Activated T-cell treated with anti-CD3 and anti-CD28 coated beads for 24 hours (primary cell): ENCODE data around the gene DSCAML1.
"Not testable (repeated sequence)": the region's sequence is repeated elsewhere in the genome, so short reads cannot be mapped to it uniquely, and the experiment has no call there.

Experiments used
- DNase-seq: peaks from one replicate; pipeline ENCODE4 v3.0.0-alpha.2; 2020; ENCODE audit warnings: low read depth

Gene DSCAML1

GRCh38 chr11:117464778-117465177 lies 332.2 kb downstream of the DSCAML1 start:
- no peak for DNase-seq

GRCh38 chr11:117462864-117463247 lies 334.2 kb downstream of the DSCAML1 start:
- DNase-seq = no peak

DNA sequence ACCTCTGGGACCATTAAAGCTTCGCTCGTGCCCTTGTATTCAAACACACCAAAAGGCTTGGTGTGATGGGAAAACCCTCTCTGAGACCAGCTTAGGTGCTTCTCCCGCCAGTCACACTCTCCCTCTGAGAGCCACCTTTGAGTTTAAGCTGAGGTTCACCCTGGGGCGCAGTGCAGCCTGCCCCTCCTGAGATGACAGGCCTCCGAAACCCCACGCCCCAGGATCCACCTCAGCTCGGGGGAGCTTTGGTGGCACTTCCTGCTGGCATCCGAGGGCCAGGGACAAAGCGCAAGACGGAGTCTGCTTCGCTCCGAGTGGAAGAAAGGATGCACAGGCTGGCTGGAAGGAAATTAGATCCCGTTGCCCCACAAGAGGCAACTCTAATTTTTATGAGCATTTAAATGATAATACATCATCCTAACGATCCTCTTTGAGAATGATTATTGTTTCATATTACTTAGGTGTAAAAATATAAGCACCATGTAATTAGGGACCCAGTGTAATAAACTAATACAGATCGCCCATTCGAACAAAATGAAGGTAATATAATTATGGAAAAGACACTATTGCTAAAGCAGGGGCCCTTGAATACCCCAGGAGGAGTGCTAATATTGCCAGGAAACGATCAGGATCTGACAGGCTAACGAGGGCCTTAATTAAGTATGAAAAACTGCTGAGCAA lies 334.7 kb downstream of the DSCAML1 start:
- no peak for DNase-seq

DNA sequence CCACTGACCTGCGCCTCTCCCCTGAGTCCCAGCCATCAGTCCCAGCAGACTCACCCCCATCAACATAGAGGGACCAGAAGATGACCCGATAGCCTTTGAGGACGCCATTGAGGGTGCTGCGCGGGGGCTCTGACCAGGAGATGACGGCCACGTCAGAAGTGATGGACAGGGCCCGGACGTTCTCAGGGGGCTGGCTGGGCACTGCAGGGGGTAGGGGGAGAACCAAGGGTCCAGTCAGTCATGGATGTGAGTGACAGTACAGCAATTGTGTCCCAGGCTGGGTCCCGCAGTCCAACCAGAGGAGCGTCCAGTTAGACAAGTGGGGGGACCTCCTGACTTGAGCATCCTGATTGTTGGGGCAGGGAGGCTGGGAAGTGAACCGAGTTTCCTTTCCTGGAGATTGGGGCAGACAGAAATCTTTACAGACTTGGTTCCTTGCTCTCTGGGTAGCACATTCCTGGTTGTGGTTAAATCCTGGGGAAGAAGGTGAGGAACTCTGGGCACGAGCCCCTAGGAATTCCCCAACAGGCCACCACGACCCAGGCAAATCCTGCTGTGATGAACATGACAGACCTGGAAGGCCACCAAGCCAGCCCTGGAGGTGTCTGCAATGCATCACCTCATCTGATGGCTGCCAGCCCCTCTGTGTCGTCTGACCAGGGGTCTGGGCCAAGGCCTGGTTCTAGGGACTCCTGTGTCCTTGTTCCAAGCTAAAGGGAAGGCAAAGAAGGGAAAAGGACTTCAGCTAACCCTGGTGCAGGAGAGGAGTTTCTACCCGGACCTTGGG lies 335.4 kb downstream of the DSCAML1 start:
- DNase-seq = no peak

GRCh38 chr11:117459979-117460300 lies 337.1 kb downstream of the DSCAML1 start:
- DNase-seq = no peak

DNA sequence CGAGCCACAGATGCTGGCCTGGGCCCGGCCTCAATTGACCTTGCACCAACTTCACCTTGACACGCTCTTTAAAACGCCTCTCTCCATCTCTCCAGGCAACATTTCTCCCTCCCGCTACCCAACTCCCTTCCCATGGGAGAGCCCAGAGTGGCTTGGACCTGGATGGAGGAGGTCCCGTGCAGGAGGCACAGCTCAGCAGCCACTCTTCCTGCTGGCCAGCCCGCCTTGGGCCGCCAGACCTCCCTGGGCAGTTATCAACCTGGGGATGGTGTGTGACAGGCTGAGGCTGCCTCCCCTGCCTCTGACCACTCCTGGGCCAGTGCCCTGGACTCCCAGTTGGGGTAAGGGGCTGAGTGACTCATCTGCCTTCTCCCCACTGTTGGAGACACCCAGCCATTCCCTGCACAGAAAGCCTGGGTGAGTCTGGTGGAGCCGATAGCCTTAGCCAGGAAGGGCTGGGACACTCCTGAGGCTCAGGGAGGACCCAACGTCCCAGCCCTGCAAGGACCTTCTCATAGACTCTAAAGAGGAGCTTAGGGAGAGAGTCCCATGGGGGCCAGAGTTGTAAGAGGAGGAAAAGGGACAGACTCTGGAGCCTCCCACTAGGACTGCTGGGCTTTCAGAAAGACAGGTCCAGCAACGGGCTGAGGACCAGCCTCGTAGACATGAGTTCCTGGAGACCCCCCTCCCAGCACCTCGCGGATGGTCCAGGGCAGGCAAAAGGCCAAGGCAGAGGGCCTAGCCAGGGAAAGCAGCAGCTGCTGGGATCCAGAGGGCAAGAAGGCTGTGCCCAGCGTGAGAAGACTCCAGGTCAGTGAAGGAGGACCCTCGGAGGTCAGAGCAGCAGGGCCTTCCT lies 337.7 kb downstream of the DSCAML1 start:
- no peak for DNase-seq

DNA sequence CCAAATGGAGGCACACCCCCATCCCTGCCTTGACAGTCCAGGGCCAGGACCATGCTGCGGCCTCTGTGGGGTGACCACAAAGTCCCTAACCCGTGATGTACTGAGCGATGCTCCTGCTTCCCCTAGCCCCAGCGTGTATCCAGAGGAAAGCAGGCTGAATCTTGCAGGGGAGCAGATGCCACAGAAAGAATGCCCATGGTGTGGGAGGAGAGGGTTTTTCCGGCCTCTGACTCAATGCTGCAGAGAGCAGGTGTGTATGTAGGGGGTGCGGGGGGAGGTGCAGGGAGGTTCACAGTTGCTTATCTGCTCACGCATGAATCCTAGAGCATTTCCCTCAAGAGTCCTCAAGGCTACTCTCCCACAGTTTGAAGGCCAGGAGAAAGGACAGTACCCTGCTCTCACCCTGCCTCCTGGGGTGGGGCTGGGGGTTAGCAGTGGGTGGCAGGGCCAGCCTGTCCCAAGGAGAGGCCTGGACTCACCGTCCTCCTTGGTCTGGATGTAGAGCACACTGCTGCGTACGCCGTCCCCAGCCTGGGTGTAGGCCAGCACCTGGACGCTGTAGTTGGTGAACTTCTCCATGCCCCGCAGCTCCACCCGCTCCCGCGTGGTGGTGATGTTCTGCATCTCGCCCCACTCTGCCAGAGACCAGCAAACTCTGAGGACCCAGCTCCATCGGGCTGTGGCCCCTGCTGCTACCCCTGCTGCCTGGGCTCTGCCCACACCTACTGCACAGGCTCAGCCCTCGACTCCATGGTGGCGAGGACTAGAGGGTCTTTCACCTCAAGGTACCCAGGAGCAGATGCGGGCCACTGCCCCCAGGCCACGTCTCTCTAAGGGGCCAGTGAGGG lies 338.5 kb downstream of the DSCAML1 start:
- DNase-seq = peak; percentile 11

DNA sequence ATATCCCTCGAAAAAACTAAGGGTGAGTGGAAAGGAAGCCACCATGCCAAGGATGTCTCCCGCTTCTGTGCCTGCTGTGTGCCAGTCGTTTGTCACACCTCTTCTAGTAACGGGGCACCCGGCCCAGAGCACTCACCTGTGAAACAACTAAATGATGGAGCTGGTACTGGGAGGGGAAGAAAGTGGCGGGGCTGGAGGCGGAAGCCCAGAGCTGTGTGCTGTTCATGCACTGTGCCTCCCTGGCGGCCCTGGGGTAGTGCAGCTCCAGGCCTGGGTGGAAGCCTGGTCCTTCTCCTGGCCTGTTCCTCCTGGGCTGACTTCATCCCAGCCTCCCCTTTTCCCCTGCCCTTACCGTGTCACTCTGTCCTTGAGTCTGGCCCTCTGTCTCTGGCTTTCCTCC lies 339.2 kb downstream of the DSCAML1 start:
- no peak for DNase-seq

DNA sequence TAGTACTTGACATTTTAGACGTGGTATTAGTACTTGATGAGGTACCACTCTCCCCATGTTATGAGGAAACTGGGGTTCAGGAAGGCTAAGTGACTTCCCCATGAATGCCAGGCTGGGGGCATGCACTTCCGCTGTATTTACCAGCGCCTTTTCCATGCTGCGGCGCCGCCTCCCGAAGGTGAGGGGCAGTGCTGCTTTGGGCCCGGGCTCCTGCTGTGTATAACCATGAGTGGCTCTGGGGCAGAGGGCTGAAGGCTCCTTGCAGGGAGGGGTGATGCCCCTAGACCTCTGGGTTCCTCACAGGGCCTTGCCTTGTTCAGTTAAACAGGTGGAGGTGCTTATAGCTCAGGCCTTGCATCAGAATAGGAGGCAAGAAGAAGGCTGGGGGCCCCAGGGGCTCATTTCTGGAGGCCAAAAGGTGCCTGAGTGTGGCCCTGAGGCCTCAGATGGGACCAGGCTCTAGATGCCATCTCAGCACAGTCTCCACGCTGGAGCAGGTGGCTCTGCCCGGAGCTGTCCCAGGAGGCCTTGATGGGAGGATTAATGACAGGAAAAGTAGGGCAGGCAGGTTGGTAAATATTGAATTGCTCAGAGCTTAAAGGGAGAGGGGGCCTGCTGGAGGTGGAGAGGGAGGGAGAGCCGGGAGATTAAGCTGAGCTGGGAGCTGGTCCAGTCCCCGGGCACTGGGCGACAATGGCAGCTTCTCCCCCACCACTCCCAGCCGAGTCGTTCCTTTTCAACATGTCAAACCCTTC lies 339.8 kb downstream of the DSCAML1 start:
- DNase-seq = no peak

DNA sequence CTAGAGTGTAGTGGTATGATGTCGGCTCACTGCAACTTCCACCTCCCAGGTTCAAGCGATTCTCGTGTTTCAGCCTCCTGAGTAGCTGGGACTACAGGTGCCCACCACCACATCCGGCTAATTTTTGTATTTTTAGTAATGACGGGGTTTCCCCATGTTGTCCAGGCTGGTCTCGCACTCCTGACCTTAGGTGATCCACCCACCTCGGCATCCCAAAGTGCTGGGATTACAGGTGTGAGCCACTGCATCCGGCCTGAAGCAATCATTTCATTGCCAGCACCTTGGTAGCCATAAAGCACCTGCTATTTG lies 340.3 kb downstream of the DSCAML1 start:
- DNase-seq = not testable (repeated sequence)

DNA sequence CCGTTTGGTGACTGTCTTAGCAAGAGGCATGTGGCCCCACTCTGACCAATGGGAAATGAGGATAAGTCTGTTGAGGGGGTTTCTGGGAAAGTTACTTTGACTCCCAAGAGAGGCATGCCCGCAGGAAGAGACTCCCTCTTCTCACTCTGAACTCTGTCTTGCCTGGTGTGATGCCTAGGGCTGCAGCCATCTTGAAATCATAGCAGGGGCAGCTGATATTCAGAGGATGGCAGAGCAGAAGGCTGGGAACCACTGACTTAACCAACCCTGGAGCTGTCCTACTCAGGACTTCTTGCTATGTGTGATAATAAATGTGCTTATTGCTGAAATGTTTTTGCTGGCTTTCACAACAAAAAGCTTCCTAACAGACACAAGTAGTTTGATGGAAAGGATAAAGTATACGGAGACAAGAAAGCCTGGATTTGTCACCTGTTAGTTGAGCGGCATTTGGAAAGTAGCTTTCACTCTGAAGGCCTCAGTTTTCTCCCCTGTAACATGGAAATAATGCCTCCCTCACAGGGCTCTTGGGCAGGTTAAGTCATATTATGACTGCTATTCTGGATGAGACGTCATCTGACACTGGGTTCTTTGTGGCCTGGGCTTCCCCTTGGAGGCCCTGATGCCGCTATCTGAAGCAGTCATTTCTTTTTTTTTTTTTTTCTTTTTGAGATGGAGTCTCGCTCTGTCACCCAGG lies 340.8 kb downstream of the DSCAML1 start:
- peak; percentile 6 for DNase-seq

DNA sequence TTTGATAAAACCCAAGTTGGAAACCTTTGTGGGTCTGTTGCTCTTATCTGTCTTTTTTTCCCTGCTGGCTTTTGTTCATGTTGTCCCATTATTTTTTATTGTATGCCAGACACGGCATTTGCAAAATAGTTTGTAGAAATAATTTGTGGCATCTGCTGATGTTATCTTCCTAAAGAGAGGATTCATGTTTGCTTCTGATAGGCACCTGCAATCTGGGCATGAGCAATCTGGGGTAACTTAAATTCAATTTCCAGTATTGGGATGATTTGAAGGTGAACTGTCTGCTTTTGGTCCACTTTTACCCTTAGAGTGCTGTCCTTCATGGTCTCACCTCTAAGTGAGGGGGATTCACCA lies 342.5 kb downstream of the DSCAML1 start:
- DNase-seq = no peak

GRCh38 chr11:117453886-117454563 lies 343.0 kb downstream of the DSCAML1 start:
- DNase-seq = no peak

GRCh38 chr11:117449111-117449693 lies 347.8 kb downstream of the DSCAML1 start:
- DNase-seq = no peak

DNA sequence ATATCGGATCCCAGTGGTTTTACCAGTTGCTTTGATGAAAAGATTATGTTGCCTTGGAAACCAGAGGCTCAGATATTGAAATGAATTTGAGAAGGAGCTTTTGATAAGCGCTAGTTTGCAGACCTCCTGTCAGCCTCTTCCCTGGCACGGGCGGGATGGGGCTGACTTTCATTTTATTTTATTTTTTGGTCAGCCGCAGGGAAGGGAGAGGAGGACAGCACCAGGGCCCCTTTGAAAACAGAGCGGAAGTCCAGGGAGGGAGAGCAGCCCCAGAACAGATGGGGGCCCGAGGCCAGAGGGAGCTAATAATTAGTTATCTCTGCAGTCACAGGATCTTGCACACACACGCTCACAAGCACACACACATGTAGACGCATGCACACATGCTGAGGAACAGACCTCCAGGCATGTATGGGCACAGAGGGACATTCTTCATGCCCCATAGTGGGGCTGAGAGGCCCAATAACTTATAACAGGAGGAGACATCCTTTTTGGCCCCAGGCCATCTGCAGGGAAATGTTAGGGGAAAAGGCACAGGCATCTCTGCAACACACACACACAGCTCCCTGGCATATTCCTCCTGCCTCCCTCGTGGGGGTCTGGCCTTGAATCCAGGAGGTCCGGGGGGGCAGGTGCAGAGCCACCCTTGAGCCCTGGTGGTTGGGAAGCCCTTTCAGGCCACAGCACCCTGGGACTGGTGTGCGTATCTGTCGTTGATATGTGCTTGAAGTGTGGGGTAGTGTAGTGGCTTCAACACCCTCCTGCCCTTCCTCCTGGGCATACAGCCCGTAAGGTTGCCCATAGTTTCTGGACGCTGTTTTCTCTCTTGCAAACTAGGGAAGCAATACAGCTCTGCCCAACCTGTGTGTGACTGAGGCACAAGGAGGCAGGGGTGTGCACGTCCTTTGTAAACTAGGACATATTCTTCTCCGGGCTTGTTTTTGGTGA lies 352.0 kb downstream of the DSCAML1 start:
- DNase-seq = no peak

DNA sequence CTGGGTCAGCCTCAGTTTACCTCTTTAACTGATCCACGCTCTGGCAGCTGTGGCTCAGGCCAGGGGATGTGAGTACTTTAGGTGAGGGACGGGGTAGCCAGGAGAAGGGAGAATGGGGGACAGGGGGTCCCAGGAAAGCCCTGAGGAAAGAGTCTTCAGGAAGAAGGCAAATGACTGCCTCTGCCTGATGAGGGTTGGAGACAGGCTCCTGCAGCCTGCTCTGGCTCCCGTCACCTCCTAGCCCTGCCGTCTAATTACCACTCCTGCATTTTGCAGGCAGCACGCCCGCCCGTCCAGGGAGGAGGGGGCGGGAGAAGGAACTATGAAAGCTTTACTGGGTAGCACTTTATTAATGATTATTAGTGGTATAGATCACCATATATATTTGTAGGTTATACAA lies 352.8 kb downstream of the DSCAML1 start:
- DNase-seq = no peak

GRCh38 chr11:117443266-117444186 lies 353.5 kb downstream of the DSCAML1 start:
- no peak for DNase-seq

GRCh38 chr11:117442869-117443239 lies 354.2 kb downstream of the DSCAML1 start:
- no peak for DNase-seq
